Measurements from ENCODE around the gene SHD.
A peak's percentile ranks its signal among the peaks of the same experiment; 100 is the strongest.
"Not testable (repeated sequence)": the region's sequence is repeated elsewhere in the genome, so short reads cannot be mapped to it uniquely, and the experiment has no call there.

SHD gene

GRCh38 chr19:4278419-4279266, at the start of gene SHD:
TSS of gene SHD (plus strand) at chr19:4279266. CDS start at chr19:4280064, 798 bp downstream.
- H3K4me3 ChIP-seq (ENCODE audit: low read depth, low read length): no peak within 1 kb of the TSS
- no peak for TF ChIP-seq CTCF (IDR thresholded peaks at IDR 0.05; ENCODE audit: control insufficient read depth, extremely low read depth, insufficient read depth)
- no peak for DNase-seq (ENCODE audit: low read depth)

DNA sequence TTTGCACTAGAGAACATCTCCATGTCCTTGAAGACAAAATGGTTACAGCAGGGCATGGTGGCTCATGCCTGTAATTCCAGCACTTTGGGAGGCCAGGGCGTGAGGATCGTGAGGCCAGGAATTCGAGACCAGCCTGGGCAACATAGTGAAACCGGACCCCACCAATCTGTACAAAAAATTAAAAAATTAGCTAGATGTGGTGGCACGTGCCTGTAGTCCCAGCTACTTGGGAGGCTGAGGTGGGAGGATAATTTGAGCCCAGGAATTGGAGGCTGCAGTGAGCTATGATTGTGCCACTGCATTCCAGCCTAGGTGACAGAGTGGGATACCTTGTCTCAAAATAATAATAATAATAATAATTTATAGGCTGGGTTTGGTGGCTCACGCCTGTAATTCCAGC, 48.8 kb upstream of the SHD start:
- not testable (repeated sequence) for H3K4me3 ChIP-seq (ENCODE audit: low read depth, low read length); DNase-seq (ENCODE audit: low read depth)

DNA sequence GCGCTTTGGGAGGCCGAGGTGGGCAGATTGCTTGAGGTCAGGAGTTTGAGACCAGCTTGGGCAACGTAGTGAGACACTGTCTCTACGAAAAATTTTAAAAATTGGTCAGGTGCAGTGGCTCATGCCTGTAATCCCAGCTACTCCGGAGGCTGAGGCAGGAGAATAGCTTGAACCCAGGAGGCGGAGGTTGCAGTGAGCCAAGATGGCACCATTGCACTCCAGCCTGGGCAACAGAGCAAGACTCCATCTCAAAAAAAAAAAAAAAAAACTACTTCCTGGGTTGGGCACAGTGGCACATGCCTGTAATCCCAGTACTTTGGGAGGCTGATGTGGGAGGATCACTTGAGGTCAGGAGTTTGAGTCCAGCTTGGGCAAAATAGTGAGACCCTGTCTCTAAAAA, 47.5 kb upstream of the SHD start:
- not testable (repeated sequence) for DNase-seq (ENCODE audit: low read depth); H3K4me3 ChIP-seq (ENCODE audit: low read depth, low read length)

- DNase-seq (ENCODE audit: low read depth); H3K4me3 ChIP-seq (ENCODE audit: low read depth, low read length): not testable (repeated sequence)
These were observed 46.9 kb upstream of the SHD start for GRCh38 chr19:4232139-4232538.

DNA sequence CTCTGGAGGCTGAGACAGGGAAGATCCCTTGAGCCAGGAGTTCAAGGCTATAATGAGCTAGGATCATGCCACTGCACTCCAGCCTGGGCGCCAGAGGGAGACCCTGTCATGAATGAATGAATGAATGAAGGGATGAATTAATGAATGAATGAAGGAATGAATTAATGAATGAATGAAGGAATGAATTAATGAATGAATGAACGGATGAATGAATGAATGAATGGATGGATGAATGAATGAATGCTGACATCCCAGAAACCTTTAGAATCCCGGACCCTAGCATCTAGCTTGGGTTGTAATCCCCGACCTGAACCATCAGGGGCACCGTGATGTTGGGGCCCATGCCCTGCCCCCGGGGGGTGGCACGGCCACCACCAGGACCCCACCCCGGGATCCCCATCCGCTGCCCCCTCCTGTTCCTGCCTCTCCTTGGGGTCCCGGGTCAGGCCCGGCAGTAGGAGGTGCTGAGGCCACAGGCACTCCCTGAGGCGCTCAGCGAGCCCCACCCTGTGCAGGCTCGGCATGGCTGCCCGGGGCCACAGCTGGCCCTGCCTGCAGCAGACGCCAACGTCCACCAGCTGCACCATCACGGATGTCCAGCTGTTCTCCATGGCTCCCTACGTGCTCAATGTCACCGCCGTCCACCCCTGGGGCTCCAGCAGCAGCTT, 46.3 kb upstream of the SHD start:
- TF ChIP-seq CTCF (IDR thresholded peaks at IDR 0.05; ENCODE audit: control insufficient read depth, extremely low read depth, insufficient read depth): no peak
- no peak for DNase-seq (ENCODE audit: low read depth)
- no peak overlapping the region for H3K4me3 ChIP-seq (ENCODE audit: low read depth, low read length)

- H3K4me3 ChIP-seq (ENCODE audit: low read depth, low read length): no peak overlapping the region
- no peak for DNase-seq (ENCODE audit: low read depth)
- TF ChIP-seq CTCF (IDR thresholded peaks at IDR 0.05; ENCODE audit: control insufficient read depth, extremely low read depth, insufficient read depth): peak; percentile 43
These were observed 45.7 kb upstream of the SHD start for GRCh38 chr19:4233282-4233853.

DNA sequence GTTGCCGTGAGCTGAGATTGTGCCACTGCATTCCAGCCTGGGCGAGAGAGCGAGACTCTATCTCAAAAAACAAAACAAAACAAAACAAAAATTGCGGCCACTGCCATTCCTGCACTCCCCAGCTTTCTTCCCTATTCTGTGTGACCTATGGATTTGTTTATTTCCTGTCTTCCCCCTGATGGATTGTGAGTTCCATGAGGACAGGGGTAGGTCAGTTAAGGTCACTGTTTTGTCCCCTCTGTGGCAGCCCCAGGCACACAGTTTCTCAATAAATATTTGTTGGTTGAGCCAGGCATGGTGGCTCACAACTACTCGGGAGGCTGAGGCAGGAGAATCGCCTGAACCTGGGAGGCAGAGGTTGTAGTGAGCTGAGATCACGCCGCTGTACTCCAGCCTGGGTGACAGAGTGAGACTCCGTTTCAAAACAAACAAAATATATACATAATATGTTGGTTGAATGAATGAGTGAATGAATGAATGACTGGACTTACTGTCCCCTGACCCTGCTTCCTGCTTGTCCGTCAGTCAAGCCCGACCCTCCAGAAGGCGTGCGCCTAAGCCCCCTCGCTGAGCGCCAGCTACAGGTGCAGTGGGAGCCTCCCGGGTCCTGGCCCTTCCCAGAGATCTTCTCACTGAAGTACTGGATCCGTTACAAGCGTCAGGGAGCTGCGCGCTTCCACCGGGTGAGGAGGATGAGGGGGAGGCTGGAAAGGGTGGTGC, 44.8 kb upstream of the SHD start:
- DNase-seq (ENCODE audit: low read depth): no peak
- TF ChIP-seq CTCF (IDR thresholded peaks at IDR 0.05; ENCODE audit: control insufficient read depth, extremely low read depth, insufficient read depth): no peak
- no peak overlapping the region for H3K4me3 ChIP-seq (ENCODE audit: low read depth, low read length)

GRCh38 chr19:4234862-4235201, 44.2 kb upstream of the SHD start:
- DNase-seq (ENCODE audit: low read depth): no peak
- H3K4me3 ChIP-seq (ENCODE audit: low read depth, low read length): no peak overlapping the region
- no peak for TF ChIP-seq CTCF (IDR thresholded peaks at IDR 0.05; ENCODE audit: control insufficient read depth, extremely low read depth, insufficient read depth)

GRCh38 chr19:4237510-4237909, 41.6 kb upstream of the SHD start:
- not testable (repeated sequence) for H3K4me3 ChIP-seq (ENCODE audit: low read depth, low read length); DNase-seq (ENCODE audit: low read depth)

Data from LNCaP clone FGC (cell line).